Measurements from ENCODE around the gene FBXO42.

The FBXO42 gene

GRCh38 chr1:16205891-16206546, 146.3 kb downstream of the FBXO42 start:
- Histone ChIP-seq H3K9ac (ENCODE audit: low read length) (peak overlapping the region; percentile 49), H3K9me3 (ENCODE audit: control insufficient read depth, low read length) (no peaks in the 10 kb centered on the region), H3K27me3 (ENCODE audit: control insufficient read depth, insufficient read depth, low read length) (no peaks in the 10 kb centered on the region), H3K36me3 (ENCODE audit: control insufficient read depth, insufficient read depth, low read length) (no peaks in the 10 kb centered on the region), H3K4me3 (ENCODE audit: low read length) (peak overlapping the region; percentile 42), H3K4me1 (ENCODE audit: control insufficient read depth, insufficient read depth, low read length) (peaks cover 18% of the 10 kb centered on the region)

- H3K27me3 ChIP-seq (ENCODE audit: control insufficient read depth, insufficient read depth, low read length): no peaks in the 10 kb centered on the region
- H3K9ac ChIP-seq (ENCODE audit: low read length): no peak overlapping the region
- H3K36me3 ChIP-seq (ENCODE audit: control insufficient read depth, insufficient read depth, low read length): no peaks in the 10 kb centered on the region
- no peak overlapping the region for H3K4me3 ChIP-seq (ENCODE audit: low read length)
- H3K4me1 ChIP-seq (ENCODE audit: control insufficient read depth, insufficient read depth, low read length): peaks cover 18% of the 10 kb centered on the region
- no peaks in the 10 kb centered on the region for H3K9me3 ChIP-seq (ENCODE audit: control insufficient read depth, low read length)
These were observed 147.0 kb downstream of the FBXO42 start for GRCh38 chr1:16205334-16205671.

GRCh38 chr1:16204634-16205333, 147.5 kb downstream of the FBXO42 start:
- no peaks in the 10 kb centered on the region for H3K27me3 ChIP-seq (ENCODE audit: control insufficient read depth, insufficient read depth, low read length)
- no peak overlapping the region for H3K4me3 ChIP-seq (ENCODE audit: low read length)
- H3K4me1 ChIP-seq (ENCODE audit: control insufficient read depth, insufficient read depth, low read length): peaks cover 15% of the 10 kb centered on the region
- no peaks in the 10 kb centered on the region for H3K9me3 ChIP-seq (ENCODE audit: control insufficient read depth, low read length)
- no peak overlapping the region for H3K9ac ChIP-seq (ENCODE audit: low read length)
- no peaks in the 10 kb centered on the region for H3K36me3 ChIP-seq (ENCODE audit: control insufficient read depth, insufficient read depth, low read length)

- no peaks in the 10 kb centered on the region for H3K36me3 ChIP-seq (ENCODE audit: control insufficient read depth, insufficient read depth, low read length)
- no peaks in the 10 kb centered on the region for H3K9me3 ChIP-seq (ENCODE audit: control insufficient read depth, low read length)
- no peaks in the 10 kb centered on the region for H3K27me3 ChIP-seq (ENCODE audit: control insufficient read depth, insufficient read depth, low read length)
- H3K4me1 ChIP-seq (ENCODE audit: control insufficient read depth, insufficient read depth, low read length): peaks cover 11% of the 10 kb centered on the region
- no peak overlapping the region for H3K9ac ChIP-seq (ENCODE audit: low read length)
- H3K4me3 ChIP-seq (ENCODE audit: low read length): no peak overlapping the region
These were observed 148.1 kb downstream of the FBXO42 start for GRCh38 chr1:16204216-16204615.

- Histone ChIP-seq H3K9me3 (ENCODE audit: control insufficient read depth, low read length) (no peaks in the 10 kb centered on the region), H3K4me3 (ENCODE audit: low read length) (no peak overlapping the region), H3K27me3 (ENCODE audit: control insufficient read depth, insufficient read depth, low read length) (no peaks in the 10 kb centered on the region), H3K9ac (ENCODE audit: low read length) (no peak overlapping the region), H3K36me3 (ENCODE audit: control insufficient read depth, insufficient read depth, low read length) (no peaks in the 10 kb centered on the region), H3K4me1 (ENCODE audit: control insufficient read depth, insufficient read depth, low read length) (peaks cover 11% of the 10 kb centered on the region)
These were observed 148.7 kb downstream of the FBXO42 start for GRCh38 chr1:16203550-16203949.

GRCh38 chr1:16202281-16203210, 149.7 kb downstream of the FBXO42 start:
- no peak overlapping the region for H3K4me3 ChIP-seq (ENCODE audit: low read length)
- H3K9ac ChIP-seq (ENCODE audit: low read length): no peak overlapping the region
- peaks cover 11% of the 10 kb centered on the region for H3K4me1 ChIP-seq (ENCODE audit: control insufficient read depth, insufficient read depth, low read length)
- no peaks in the 10 kb centered on the region for H3K27me3 ChIP-seq (ENCODE audit: control insufficient read depth, insufficient read depth, low read length)
- no peaks in the 10 kb centered on the region for H3K36me3 ChIP-seq (ENCODE audit: control insufficient read depth, insufficient read depth, low read length)
- H3K9me3 ChIP-seq (ENCODE audit: control insufficient read depth, low read length): no peaks in the 10 kb centered on the region

GRCh38 chr1:16199700-16200099, 152.6 kb downstream of the FBXO42 start:
- Histone ChIP-seq H3K27me3 (ENCODE audit: control insufficient read depth, insufficient read depth, low read length) (no peaks in the 10 kb centered on the region), H3K36me3 (ENCODE audit: control insufficient read depth, insufficient read depth, low read length) (no peaks in the 10 kb centered on the region), H3K4me1 (ENCODE audit: control insufficient read depth, insufficient read depth, low read length) (no peaks in the 10 kb centered on the region), H3K9me3 (ENCODE audit: control insufficient read depth, low read length) (no peaks in the 10 kb centered on the region), H3K9ac (ENCODE audit: low read length) (no peak overlapping the region), H3K4me3 (ENCODE audit: low read length) (no peak overlapping the region)

GRCh38 chr1:16199157-16199501, 153.2 kb downstream of the FBXO42 start:
- Histone ChIP-seq H3K9ac (ENCODE audit: low read length) (no peak overlapping the region), H3K36me3 (ENCODE audit: control insufficient read depth, insufficient read depth, low read length) (no peaks in the 10 kb centered on the region), H3K9me3 (ENCODE audit: control insufficient read depth, low read length) (no peaks in the 10 kb centered on the region), H3K27me3 (ENCODE audit: control insufficient read depth, insufficient read depth, low read length) (no peaks in the 10 kb centered on the region), H3K4me3 (ENCODE audit: low read length) (no peak overlapping the region), H3K4me1 (ENCODE audit: control insufficient read depth, insufficient read depth, low read length) (no peaks in the 10 kb centered on the region)

- no peaks in the 10 kb centered on the region for H3K36me3 ChIP-seq (ENCODE audit: control insufficient read depth, insufficient read depth, low read length)
- H3K4me1 ChIP-seq (ENCODE audit: control insufficient read depth, insufficient read depth, low read length): no peaks in the 10 kb centered on the region
- no peaks in the 10 kb centered on the region for H3K9me3 ChIP-seq (ENCODE audit: control insufficient read depth, low read length)
- no peak overlapping the region for H3K9ac ChIP-seq (ENCODE audit: low read length)
- no peak overlapping the region for H3K4me3 ChIP-seq (ENCODE audit: low read length)
- no peaks in the 10 kb centered on the region for H3K27me3 ChIP-seq (ENCODE audit: control insufficient read depth, insufficient read depth, low read length)
These were observed 153.7 kb downstream of the FBXO42 start for GRCh38 chr1:16198444-16199156.

- H3K9ac ChIP-seq (ENCODE audit: low read length): no peak overlapping the region
- no peaks in the 10 kb centered on the region for H3K9me3 ChIP-seq (ENCODE audit: control insufficient read depth, low read length)
- no peaks in the 10 kb centered on the region for H3K36me3 ChIP-seq (ENCODE audit: control insufficient read depth, insufficient read depth, low read length)
- H3K4me3 ChIP-seq (ENCODE audit: low read length): no peak overlapping the region
- no peaks in the 10 kb centered on the region for H3K4me1 ChIP-seq (ENCODE audit: control insufficient read depth, insufficient read depth, low read length)
- no peaks in the 10 kb centered on the region for H3K27me3 ChIP-seq (ENCODE audit: control insufficient read depth, insufficient read depth, low read length)
These were observed 155.4 kb downstream of the FBXO42 start for GRCh38 chr1:16196874-16197273.
